GM23338 (cell line): ENCODE results near the gene THRA. TPM values are rescaled to one million over a fixed set of nuclear protein-coding genes. Genes with fewer than 3 reads are reported as not detected.

Experiments used
- ATAC-seq: fragments of 200-7000 bp; cut with Tn5 transposase; 3 replicates; pipeline ENCODE4 v1.9.1; 2020
- DNase-seq: peaks from one replicate; pipeline ENCODE4 v3.0.0-alpha.2; 2015; ENCODE audit warnings: low spot score
- H2AFZ ChIP-seq: fragments of 200-600 bp; sonication (generic); 2 replicates; pipeline ENCODE4 v1.8.0; 2016; ENCODE audit warnings: antibody characterized with exemption, mild to moderate bottlenecking, moderate library complexity
- H3F3A ChIP-seq: fragments of 200-600 bp; sonication (generic); replicated peaks from 2 replicates; pipeline ENCODE4 v1.8.0; 2017; ENCODE audit warnings: antibody characterized with exemption, mixed run types, low read depth
- H3K27ac ChIP-seq: fragments of 200-600 bp; sonication (generic); 2 replicates; pipeline ENCODE4 v1.6.1; 2016; ENCODE audit warnings: low read depth
- H3K27me3 ChIP-seq: fragments of 200-600 bp; sonication (generic); 2 replicates; pipeline ENCODE4 v1.8.0; 2016; ENCODE audit warnings: mild to moderate bottlenecking, mixed run types, moderate library complexity; ENCODE audit not compliant: insufficient read depth
- H3K36me3 ChIP-seq: fragments of 200-600 bp; sonication (generic); 2 replicates; pipeline ENCODE4 v1.8.0; 2016; ENCODE audit warnings: mild to moderate bottlenecking; ENCODE audit not compliant: insufficient read depth
- H3K4me1 ChIP-seq: fragments of 200-600 bp; sonication (generic); 2 replicates; pipeline ENCODE4 v1.8.0; 2016; ENCODE audit warnings: mild to moderate bottlenecking, moderate library complexity; ENCODE audit not compliant: insufficient read depth
- H3K4me2 ChIP-seq: fragments of 200-600 bp; sonication (generic); 2 replicates; pipeline ENCODE4 v1.7.1; 2017; ENCODE audit warnings: mixed run types
- H3K4me3 ChIP-seq: fragments of 200-600 bp; sonication (generic); 2 replicates; pipeline ENCODE4 v1.6.1; 2016; ENCODE audit warnings: mixed run types
- H3K79me2 ChIP-seq: fragments of 200-600 bp; sonication (generic); replicated peaks from 2 replicates; pipeline ENCODE4 v1.8.0; 2017; ENCODE audit warnings: mild to moderate bottlenecking; ENCODE audit not compliant: insufficient read depth
- H3K9me2 ChIP-seq: fragments of 200-600 bp; sonication (generic); 2 replicates; pipeline ENCODE4 v1.8.0; 2017; ENCODE audit not compliant: insufficient read depth
- H4K20me1 ChIP-seq: fragments of 200-600 bp; sonication (generic); replicated peaks from 2 replicates; pipeline ENCODE4 v1.8.0; 2017; ENCODE audit warnings: mild to moderate bottlenecking; ENCODE audit not compliant: insufficient read depth
- H3K27ac Mint-ChIP-seq: 2 replicates; pipeline ENCODE4 v1.8.0; 2020; ENCODE audit warnings: inconsistent platforms, mild to moderate bottlenecking, moderate library complexity, mixed read lengths
- H3K27me3 Mint-ChIP-seq: 3 replicates; pipeline ENCODE4 v1.8.0; 2022; ENCODE audit warnings: low read depth, mild to moderate bottlenecking, moderate library complexity, mixed read lengths, inconsistent platforms; ENCODE audit not compliant: insufficient read depth, poor library complexity
- H3K36me3 Mint-ChIP-seq: 3 replicates; pipeline ENCODE4 v1.8.0; 2021; ENCODE audit warnings: low read depth, mild to moderate bottlenecking, inconsistent platforms, moderate library complexity, mixed read lengths
- H3K4me1 Mint-ChIP-seq: 3 replicates; pipeline ENCODE4 v1.8.0; 2020; ENCODE audit warnings: mild to moderate bottlenecking, inconsistent platforms, mixed read lengths
- H3K4me3 Mint-ChIP-seq: 3 replicates; pipeline ENCODE4 v1.8.0; 2021; ENCODE audit warnings: moderate library complexity, mild to moderate bottlenecking, inconsistent platforms, mixed read lengths
- H3K9me3 Mint-ChIP-seq: 3 replicates; pipeline ENCODE4 v1.8.0; 2020; ENCODE audit warnings: moderate library complexity, mild to moderate bottlenecking, inconsistent platforms, mixed read lengths
- CREB1 ChIP-seq: fragments of 250-450 bp; sonication (Bioruptor Pico); IDR thresholded peaks from 2 replicates; pipeline ENCODE4 v1.5.0; 2020; ENCODE audit warnings: low read depth, mild to moderate bottlenecking, moderate library complexity
- ETS1 ChIP-seq: IDR thresholded peaks from 2 replicates; pipeline ENCODE4 v1.6.1; 2016; ENCODE audit warnings: antibody characterized with exemption
- EZH2 ChIP-seq: fragments of 200-600 bp; sonication (generic); IDR thresholded peaks from one replicate; pipeline ENCODE4 v1.8.0; 2017; ENCODE audit warnings: antibody characterized with exemption, mild to moderate bottlenecking, low read depth; ENCODE audit not compliant: unreplicated experiment
- EZH2phosphoT487 ChIP-seq: fragments of 200-600 bp; sonication (generic); IDR thresholded peaks from one replicate; pipeline ENCODE4 v1.8.1; 2018; ENCODE audit warnings: antibody characterized with exemption; ENCODE audit not compliant: unreplicated experiment
- JUNB ChIP-seq: IDR thresholded peaks from one replicate; pipeline ENCODE4 v1.6.1; 2016; ENCODE audit warnings: antibody characterized with exemption; ENCODE audit not compliant: unreplicated experiment
- NANOG ChIP-seq: IDR thresholded peaks from 2 replicates; pipeline ENCODE4 v1.6.1; 2016; ENCODE audit warnings: antibody characterized with exemption, borderline replicate concordance
- POLR2AphosphoS5 ChIP-seq: IDR thresholded peaks from 2 replicates; pipeline ENCODE4 v1.6.1; 2016; ENCODE audit warnings: antibody characterized with exemption, low read depth
- STAT1 ChIP-seq: IDR thresholded peaks from one replicate; pipeline ENCODE4 v1.6.1; 2016; ENCODE audit warnings: antibody characterized with exemption; ENCODE audit not compliant: unreplicated experiment
- ZNF114 ChIP-seq: fragments of 250-450 bp; sonication (Bioruptor Pico); IDR thresholded peaks from 2 replicates; pipeline ENCODE4 v1.5.0; 2020; ENCODE audit warnings: mild to moderate bottlenecking, moderate library complexity
- ZNF331 ChIP-seq: fragments of 250-450 bp; sonication (Bioruptor Pico); IDR thresholded peaks from 2 replicates; pipeline ENCODE4 v1.5.0; 2020; ENCODE audit warnings: low read depth, mild to moderate bottlenecking, moderate library complexity
- polyA plus RNA-seq: library from polyadenylated mRNA; unstranded; fragments of >200 nt; fragmentation: Nextera tagmentation; extraction: Ambion mirVana; gene quantifications from 2 replicates; pipeline ENCODE4 v1.2.1, GENCODE V29; 2016
- total RNA-seq: library from RNA; depleted of rRNA; stranded (reverse); fragments of >200 nt; shearing (Covaris generic); gene quantifications from 2 replicates; pipeline ENCODE4 v1.2.3, GENCODE V29; 2014
- TF ChIP-seq, protein P1 (sequence below): IDR thresholded peaks from one replicate; pipeline ENCODE4 v1.6.1; 2018; ENCODE audit warnings: antibody characterized with exemption; ENCODE audit not compliant: unreplicated experiment
- TF ChIP-seq, protein P2 (sequence below), 2 experiments: fragments of 200-600 bp in 1 of 2; sonication (generic) in 1 of 2; conservative IDR thresholded peaks; 2 replicates each; pipeline versions ENCODE4 v1.5.1 to v1.6.1; 2016 to 2017; ENCODE audit warnings: antibody characterized with exemption in 2 of 2, low read depth in 2 of 2, mild to moderate bottlenecking in 2 of 2, moderate library complexity in 1 of 2
- TF ChIP-seq, protein P3 (sequence below): fragments of 250-450 bp; sonication (Bioruptor Pico); IDR thresholded peaks from 2 replicates; pipeline ENCODE4 v1.5.0; 2020; ENCODE audit warnings: mild to moderate bottlenecking, moderate library complexity

THRA gene
- total and polyA plus RNA-seq, 2 experiments from 2014 or later: 3.4 to 10.5 TPM

DNA sequence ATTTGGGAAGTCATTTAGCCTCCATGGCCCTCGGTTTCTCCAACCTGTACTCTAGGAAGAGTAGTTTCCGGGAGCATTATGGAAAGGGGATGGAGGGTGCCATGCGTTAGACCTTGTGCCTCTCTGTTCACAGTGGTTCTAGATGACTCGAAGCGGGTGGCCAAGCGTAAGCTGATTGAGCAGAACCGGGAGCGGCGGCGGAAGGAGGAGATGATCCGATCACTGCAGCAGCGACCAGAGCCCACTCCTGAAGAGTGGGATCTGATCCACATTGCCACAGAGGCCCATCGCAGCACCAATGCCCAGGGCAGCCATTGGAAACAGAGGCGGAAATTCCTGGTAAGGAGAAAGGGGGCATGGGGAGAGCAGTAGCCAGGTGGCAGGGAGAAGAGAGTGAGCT lies 21.7 kb downstream of the THRA start:
- H2AFZ ChIP-seq: no peak overlapping the region
- H3K36me3 ChIP-seq: no peaks in the 10 kb centered on the region
- H3K27me3 ChIP-seq: no peaks in the 10 kb centered on the region
- peaks cover 18% of the 10 kb centered on the region for H3K36me3 Mint-ChIP-seq
- peaks cover 14% of the 10 kb centered on the region for H3K27me3 Mint-ChIP-seq
- H3K27ac ChIP-seq: no peak overlapping the region
- no peak overlapping the region for H3K4me2 ChIP-seq
- H3F3A ChIP-seq: peaks cover 5% of the 10 kb centered on the region; the same call in 1 of the 2 replicates
- H3K4me1 ChIP-seq: no peaks in the 10 kb centered on the region
- no peak for DNase-seq
- H3K4me1 Mint-ChIP-seq: peaks cover 9% of the 10 kb centered on the region
- H4K20me1 ChIP-seq: no peaks in the 10 kb centered on the region
- no peak overlapping the region for H3K4me3 ChIP-seq
- TF ChIP-seq CREB1 (CRISPR knock-in tag) (no peak), NANOG (no peak), JUNB (no peak), POLR2AphosphoS5 (no peak), ZNF331 (CRISPR knock-in tag) (no peak), ETS1 (no peak), ZNF114 (CRISPR knock-in tag) (no peak), STAT1 (no peak), EZH2phosphoT487 (no peak), EZH2 (no peak)
- TF ChIP-seq, protein P1, sequence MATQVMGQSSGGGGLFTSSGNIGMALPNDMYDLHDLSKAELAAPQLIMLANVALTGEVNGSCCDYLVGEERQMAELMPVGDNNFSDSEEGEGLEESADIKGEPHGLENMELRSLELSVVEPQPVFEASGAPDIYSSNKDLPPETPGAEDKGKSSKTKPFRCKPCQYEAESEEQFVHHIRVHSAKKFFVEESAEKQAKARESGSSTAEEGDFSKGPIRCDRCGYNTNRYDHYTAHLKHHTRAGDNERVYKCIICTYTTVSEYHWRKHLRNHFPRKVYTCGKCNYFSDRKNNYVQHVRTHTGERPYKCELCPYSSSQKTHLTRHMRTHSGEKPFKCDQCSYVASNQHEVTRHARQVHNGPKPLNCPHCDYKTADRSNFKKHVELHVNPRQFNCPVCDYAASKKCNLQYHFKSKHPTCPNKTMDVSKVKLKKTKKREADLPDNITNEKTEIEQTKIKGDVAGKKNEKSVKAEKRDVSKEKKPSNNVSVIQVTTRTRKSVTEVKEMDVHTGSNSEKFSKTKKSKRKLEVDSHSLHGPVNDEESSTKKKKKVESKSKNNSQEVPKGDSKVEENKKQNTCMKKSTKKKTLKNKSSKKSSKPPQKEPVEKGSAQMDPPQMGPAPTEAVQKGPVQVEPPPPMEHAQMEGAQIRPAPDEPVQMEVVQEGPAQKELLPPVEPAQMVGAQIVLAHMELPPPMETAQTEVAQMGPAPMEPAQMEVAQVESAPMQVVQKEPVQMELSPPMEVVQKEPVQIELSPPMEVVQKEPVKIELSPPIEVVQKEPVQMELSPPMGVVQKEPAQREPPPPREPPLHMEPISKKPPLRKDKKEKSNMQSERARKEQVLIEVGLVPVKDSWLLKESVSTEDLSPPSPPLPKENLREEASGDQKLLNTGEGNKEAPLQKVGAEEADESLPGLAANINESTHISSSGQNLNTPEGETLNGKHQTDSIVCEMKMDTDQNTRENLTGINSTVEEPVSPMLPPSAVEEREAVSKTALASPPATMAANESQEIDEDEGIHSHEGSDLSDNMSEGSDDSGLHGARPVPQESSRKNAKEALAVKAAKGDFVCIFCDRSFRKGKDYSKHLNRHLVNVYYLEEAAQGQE: no peak
- TF ChIP-seq, protein P2, sequence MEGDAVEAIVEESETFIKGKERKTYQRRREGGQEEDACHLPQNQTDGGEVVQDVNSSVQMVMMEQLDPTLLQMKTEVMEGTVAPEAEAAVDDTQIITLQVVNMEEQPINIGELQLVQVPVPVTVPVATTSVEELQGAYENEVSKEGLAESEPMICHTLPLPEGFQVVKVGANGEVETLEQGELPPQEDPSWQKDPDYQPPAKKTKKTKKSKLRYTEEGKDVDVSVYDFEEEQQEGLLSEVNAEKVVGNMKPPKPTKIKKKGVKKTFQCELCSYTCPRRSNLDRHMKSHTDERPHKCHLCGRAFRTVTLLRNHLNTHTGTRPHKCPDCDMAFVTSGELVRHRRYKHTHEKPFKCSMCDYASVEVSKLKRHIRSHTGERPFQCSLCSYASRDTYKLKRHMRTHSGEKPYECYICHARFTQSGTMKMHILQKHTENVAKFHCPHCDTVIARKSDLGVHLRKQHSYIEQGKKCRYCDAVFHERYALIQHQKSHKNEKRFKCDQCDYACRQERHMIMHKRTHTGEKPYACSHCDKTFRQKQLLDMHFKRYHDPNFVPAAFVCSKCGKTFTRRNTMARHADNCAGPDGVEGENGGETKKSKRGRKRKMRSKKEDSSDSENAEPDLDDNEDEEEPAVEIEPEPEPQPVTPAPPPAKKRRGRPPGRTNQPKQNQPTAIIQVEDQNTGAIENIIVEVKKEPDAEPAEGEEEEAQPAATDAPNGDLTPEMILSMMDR (conservative IDR thresholded peaks at IDR 0.05; ENCODE audit: low read depth in 2 of 2): no peak
- TF ChIP-seq, protein P3, sequence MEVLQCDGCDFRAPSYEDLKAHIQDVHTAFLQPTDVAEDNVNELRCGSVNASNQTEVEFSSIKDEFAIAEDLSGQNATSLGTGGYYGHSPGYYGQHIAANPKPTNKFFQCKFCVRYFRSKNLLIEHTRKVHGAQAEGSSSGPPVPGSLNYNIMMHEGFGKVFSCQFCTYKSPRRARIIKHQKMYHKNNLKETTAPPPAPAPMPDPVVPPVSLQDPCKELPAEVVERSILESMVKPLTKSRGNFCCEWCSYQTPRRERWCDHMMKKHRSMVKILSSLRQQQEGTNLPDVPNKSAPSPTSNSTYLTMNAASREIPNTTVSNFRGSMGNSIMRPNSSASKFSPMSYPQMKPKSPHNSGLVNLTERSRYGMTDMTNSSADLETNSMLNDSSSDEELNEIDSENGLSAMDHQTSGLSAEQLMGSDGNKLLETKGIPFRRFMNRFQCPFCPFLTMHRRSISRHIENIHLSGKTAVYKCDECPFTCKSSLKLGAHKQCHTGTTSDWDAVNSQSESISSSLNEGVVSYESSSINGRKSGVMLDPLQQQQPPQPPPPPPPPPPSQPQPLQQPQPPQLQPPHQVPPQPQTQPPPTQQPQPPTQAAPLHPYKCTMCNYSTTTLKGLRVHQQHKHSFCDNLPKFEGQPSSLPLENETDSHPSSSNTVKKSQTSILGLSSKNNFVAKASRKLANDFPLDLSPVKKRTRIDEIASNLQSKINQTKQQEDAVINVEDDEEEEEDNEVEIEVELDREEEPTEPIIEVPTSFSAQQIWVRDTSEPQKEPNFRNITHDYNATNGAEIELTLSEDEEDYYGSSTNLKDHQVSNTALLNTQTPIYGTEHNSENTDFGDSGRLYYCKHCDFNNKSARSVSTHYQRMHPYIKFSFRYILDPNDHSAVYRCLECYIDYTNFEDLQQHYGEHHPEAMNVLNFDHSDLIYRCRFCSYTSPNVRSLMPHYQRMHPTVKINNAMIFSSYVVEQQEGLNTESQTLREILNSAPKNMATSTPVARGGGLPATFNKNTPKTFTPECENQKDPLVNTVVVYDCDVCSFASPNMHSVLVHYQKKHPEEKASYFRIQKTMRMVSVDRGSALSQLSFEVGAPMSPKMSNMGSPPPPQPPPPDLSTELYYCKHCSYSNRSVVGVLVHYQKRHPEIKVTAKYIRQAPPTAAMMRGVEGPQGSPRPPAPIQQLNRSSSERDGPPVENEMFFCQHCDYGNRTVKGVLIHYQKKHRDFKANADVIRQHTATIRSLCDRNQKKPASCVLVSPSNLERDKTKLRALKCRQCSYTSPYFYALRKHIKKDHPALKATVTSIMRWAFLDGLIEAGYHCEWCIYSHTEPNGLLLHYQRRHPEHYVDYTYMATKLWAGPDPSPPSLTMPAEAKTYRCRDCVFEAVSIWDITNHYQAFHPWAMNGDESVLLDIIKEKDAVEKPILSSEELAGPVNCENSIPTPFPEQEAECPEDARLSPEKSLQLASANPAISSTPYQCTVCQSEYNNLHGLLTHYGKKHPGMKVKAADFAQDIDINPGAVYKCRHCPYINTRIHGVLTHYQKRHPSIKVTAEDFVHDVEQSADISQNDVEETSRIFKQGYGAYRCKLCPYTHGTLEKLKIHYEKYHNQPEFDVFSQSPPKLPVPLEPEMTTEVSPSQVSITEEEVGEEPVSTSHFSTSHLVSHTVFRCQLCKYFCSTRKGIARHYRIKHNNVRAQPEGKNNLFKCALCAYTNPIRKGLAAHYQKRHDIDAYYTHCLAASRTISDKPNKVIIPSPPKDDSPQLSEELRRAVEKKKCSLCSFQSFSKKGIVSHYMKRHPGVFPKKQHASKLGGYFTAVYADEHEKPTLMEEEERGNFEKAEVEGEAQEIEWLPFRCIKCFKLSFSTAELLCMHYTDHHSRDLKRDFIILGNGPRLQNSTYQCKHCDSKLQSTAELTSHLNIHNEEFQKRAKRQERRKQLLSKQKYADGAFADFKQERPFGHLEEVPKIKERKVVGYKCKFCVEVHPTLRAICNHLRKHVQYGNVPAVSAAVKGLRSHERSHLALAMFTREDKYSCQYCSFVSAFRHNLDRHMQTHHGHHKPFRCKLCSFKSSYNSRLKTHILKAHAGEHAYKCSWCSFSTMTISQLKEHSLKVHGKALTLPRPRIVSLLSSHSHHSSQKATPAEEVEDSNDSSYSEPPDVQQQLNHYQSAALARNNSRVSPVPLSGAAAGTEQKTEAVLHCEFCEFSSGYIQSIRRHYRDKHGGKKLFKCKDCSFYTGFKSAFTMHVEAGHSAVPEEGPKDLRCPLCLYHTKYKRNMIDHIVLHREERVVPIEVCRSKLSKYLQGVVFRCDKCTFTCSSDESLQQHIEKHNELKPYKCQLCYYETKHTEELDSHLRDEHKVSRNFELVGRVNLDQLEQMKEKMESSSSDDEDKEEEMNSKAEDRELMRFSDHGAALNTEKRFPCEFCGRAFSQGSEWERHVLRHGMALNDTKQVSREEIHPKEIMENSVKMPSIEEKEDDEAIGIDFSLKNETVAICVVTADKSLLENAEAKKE (CRISPR knock-in tag): no peak
- H3K79me2 ChIP-seq: no peaks in the 10 kb centered on the region
- no peak for ATAC-seq
- H3K9me3 Mint-ChIP-seq: no peaks in the 10 kb centered on the region
- H3K4me3 Mint-ChIP-seq: no peak overlapping the region
- H3K9me2 ChIP-seq: no peaks in the 10 kb centered on the region
- H3K27ac Mint-ChIP-seq: no peak overlapping the region
